ENCODE measurements around the gene AZI2. TPM values are rescaled to one million over a fixed set of nuclear protein-coding genes. Genes with fewer than 3 reads are reported as not detected.
A peak's percentile ranks its signal among the peaks of the same experiment; 100 is the strongest.

The AZI2 gene
- total and polyA plus RNA-seq, 2 experiments from 2014 or later = 33.5 to 95.4 TPM

DNA sequence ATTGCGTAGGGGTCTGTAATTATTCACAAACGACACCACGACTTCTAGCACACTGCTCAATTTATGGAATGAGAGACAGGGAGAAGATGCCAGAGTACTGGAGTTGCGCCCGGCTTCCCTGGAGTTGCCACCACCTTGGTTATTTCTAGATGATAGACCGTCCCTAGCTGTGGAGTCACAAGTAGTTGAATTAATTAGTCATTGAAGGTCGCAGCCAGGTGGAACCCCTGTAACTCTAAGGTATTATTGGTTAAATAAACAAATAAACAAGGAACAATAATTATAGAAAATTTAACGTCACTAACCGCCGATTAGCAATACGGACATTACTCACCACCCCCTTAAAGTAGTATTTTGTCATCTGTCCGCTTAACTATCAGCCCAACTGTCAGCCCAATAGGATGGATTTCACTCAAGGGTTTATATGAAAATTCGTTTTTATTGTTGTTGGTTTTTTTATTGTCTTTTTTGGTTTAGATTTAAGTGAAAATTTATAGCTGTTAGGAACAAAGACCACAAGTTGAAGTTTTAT, 911 bp upstream of the AZI2 start:
- no peaks in the 10 kb centered on the region for H3K9me3 ChIP-seq (ENCODE audit: low read depth)
- H2AFZ ChIP-seq = peak overlapping the region; percentile 82
- H3K27me3 ChIP-seq (replicated peaks; ENCODE audit: insufficient read depth) = no peaks in the 10 kb centered on the region
- no peak for TF ChIP-seq EZH2 (IDR thresholded peaks at IDR 0.05; ENCODE audit: insufficient read depth, poor library complexity, severe bottlenecking)
- peak; percentile 72 for DNase-seq
- no peaks in the 10 kb centered on the region for H3K9me2 ChIP-seq (ENCODE audit: insufficient read depth)
- WGBS, 2 experiments (ENCODE audit: low coverage in 1 of 2, low lambda C conversion rate in 2 of 2, missing lambda C conversion rate in 2 of 2) = 3 to 5% methylated on average over 13 of the region's 13 CpGs
- H3K79me2 ChIP-seq (ENCODE audit: insufficient read depth) = peaks cover 74% of the 10 kb centered on the region
- H3K9ac ChIP-seq = peak overlapping the region; percentile 99
- H3K27ac ChIP-seq = peak overlapping the region; percentile 100
- H3K4me2 ChIP-seq (ENCODE audit: unreplicated experiment) = peak overlapping the region; percentile 99
- in situ Hi-C loops (cut with MboI) = no loop called here
- no peaks in the 10 kb centered on the region for H4K20me1 ChIP-seq (ENCODE audit: insufficient read depth)
- H3K4me1 ChIP-seq (ENCODE audit: insufficient read depth) = peaks cover 37% of the 10 kb centered on the region
- H3F3A ChIP-seq (ENCODE audit: insufficient read depth) = peaks cover 12% of the 10 kb centered on the region; the same call in 1 of the 2 replicates
- H3K36me3 ChIP-seq (ENCODE audit: low read depth) = peaks cover 16% of the 10 kb centered on the region; the same call in 1 of the 2 replicates
- peak overlapping the region; percentile 88 for H3K4me3 ChIP-seq

DNA sequence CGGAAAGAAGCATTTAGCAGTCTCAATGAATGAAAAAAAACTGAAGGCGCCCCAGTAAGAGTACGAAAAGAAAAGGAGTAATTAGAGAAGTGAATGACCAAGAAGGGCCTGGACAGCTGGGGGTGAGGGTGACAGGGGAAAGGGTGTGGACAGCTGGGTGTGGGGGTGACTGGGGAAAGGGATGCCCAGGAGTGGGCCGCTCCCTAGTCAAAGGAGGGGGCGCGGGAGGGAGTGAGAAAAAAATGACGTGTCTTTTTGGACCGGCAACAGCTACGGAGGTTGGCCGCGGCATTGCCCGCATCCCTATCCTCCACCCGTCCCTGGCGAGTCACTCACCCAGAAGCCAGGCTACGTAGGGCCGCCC, 377 bp downstream of the AZI2 start:
- peak overlapping the region; percentile 82 for H2AFZ ChIP-seq
- H3K36me3 ChIP-seq (ENCODE audit: low read depth) = 0 out of 2 replicates have a peak, but pooled peaks cover 8% of the 10 kb centered on the region
- H3K4me2 ChIP-seq (ENCODE audit: unreplicated experiment) = peak overlapping the region; percentile 99
- peaks cover 41% of the 10 kb centered on the region for H3K4me1 ChIP-seq (ENCODE audit: insufficient read depth)
- in situ Hi-C loops (cut with MboI) = no loop called here
- no peaks in the 10 kb centered on the region for H3K9me3 ChIP-seq (ENCODE audit: low read depth)
- H3K9ac ChIP-seq = peak overlapping the region; percentile 99
- H4K20me1 ChIP-seq (ENCODE audit: insufficient read depth) = no peaks in the 10 kb centered on the region
- peaks cover 12% of the 10 kb centered on the region; the same call in 1 of the 2 replicates for H3F3A ChIP-seq (ENCODE audit: insufficient read depth)
- peak overlapping the region; percentile 100 for H3K27ac ChIP-seq
- H3K27me3 ChIP-seq (replicated peaks; ENCODE audit: insufficient read depth) = no peaks in the 10 kb centered on the region
- peak overlapping the region; percentile 88 for H3K4me3 ChIP-seq
- H3K9me2 ChIP-seq (ENCODE audit: insufficient read depth) = no peaks in the 10 kb centered on the region
- peaks cover 83% of the 10 kb centered on the region for H3K79me2 ChIP-seq (ENCODE audit: insufficient read depth)
- TF ChIP-seq EZH2 (IDR thresholded peaks at IDR 0.05; ENCODE audit: insufficient read depth, poor library complexity, severe bottlenecking) (no peak), EZH2phosphoT487 (IDR thresholded peaks at IDR 0.05; ENCODE audit: insufficient read depth, low read depth) (no peak)
- WGBS, 2 experiments (ENCODE audit: low coverage in 1 of 2, low lambda C conversion rate in 2 of 2, missing lambda C conversion rate in 2 of 2) = 0 to 2% methylated on average over 16 of the region's 16 CpGs
- DNase-seq = peak; percentile 98

DNA sequence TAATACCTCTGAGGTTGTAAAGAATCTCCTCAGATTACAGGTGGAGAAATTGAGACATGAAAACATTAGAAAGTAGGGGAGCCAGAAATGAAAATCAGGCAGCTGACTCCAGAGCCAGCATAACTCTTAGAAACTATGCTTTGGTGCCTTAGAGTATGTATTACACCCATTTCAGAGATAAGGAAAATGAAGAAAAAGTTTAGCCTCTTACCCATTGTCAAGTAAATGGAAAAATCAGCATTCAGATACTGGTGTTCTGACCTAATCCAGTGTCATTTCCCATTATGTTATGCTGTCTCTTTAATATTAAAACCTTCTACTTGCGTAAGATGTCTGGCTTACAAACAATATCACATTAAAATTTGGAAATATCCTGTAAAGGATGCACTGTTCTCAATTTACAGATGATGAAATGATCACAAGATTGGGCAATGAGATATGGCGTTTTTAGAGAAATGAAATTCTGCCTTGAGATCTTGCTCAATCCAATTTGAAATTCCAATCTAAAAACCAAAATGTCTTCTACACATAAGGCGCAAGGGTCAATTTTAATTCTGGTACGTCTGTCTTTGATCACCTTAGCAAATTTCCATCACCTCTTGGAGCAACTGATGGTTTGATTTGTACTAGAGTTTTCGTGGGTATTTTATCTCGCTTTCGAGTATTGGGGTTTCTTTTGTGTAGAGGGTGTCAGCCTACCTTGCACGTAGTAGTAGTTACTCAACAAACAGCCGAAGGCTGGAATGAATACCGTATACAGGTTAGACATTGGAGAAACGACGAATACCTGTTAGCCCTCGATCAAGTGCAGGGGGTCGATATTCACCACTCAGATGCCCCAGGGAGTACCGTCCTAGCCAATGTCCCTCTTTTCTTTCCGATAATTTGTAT, 1.0 kb downstream of the AZI2 start:
- Histone ChIP-seq H3K9me2 (ENCODE audit: insufficient read depth) (no peaks in the 10 kb centered on the region), H4K20me1 (ENCODE audit: insufficient read depth) (no peaks in the 10 kb centered on the region), H3K4me3 (peak overlapping the region; percentile 88), H3K4me1 (ENCODE audit: insufficient read depth) (peaks cover 47% of the 10 kb centered on the region), H3K4me2 (ENCODE audit: unreplicated experiment) (peak overlapping the region; percentile 99), H3K79me2 (ENCODE audit: insufficient read depth) (peaks cover 86% of the 10 kb centered on the region), H3K9ac (peak overlapping the region; percentile 99), H2AFZ (peak overlapping the region; percentile 82), H3K27me3 (replicated peaks; ENCODE audit: insufficient read depth) (no peaks in the 10 kb centered on the region), H3K36me3 (ENCODE audit: low read depth) (0 out of 2 replicates have a peak, but pooled peaks cover 5% of the 10 kb centered on the region), H3K9me3 (ENCODE audit: low read depth) (no peaks in the 10 kb centered on the region), H3F3A (ENCODE audit: insufficient read depth) (peaks cover 17% of the 10 kb centered on the region), H3K27ac (peak overlapping the region; percentile 100)
- 7 to 9% methylated on average over 16 of the region's 16 CpGs for WGBS, 2 experiments (ENCODE audit: low coverage in 1 of 2, low lambda C conversion rate in 2 of 2, missing lambda C conversion rate in 2 of 2)
- TF ChIP-seq EZH2 (IDR thresholded peaks at IDR 0.05; ENCODE audit: insufficient read depth, poor library complexity, severe bottlenecking) (no peak), EZH2phosphoT487 (IDR thresholded peaks at IDR 0.05; ENCODE audit: insufficient read depth, low read depth) (no peak)
- DNase-seq = peak; percentile 76
- in situ Hi-C loops (cut with MboI) = no loop called here

DNA sequence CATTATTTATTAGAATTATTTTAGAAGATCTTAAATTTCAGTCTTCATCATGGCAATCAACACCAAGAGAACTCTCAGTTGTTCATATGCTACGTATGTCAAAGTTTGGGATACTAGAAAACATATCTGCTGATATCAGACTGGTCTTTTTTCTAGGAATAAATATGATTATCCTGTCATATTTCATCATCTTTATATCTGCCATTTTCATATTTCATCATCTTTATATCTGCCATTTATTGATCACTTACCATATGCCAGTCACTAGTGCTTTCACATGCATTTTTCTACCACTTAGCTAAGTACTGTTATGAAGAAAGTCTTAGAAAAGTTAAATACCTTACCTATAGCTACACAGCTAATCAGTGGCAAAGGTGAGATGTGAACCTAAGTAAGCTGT, 2.9 kb downstream of the AZI2 start:
- Histone ChIP-seq H3K4me2 (ENCODE audit: unreplicated experiment) (peak overlapping the region; percentile 99), H3K9me3 (ENCODE audit: low read depth) (no peaks in the 10 kb centered on the region), H4K20me1 (ENCODE audit: insufficient read depth) (no peaks in the 10 kb centered on the region), H3K9ac (no peak overlapping the region), H2AFZ (no peak overlapping the region), H3F3A (ENCODE audit: insufficient read depth) (peaks cover 30% of the 10 kb centered on the region), H3K27me3 (replicated peaks; ENCODE audit: insufficient read depth) (no peaks in the 10 kb centered on the region), H3K36me3 (ENCODE audit: low read depth) (no peaks in the 10 kb centered on the region), H3K4me3 (peak overlapping the region; percentile 88), H3K9me2 (ENCODE audit: insufficient read depth) (no peaks in the 10 kb centered on the region), H3K79me2 (ENCODE audit: insufficient read depth) (peaks cover 82% of the 10 kb centered on the region), H3K4me1 (ENCODE audit: insufficient read depth) (peaks cover 61% of the 10 kb centered on the region), H3K27ac (no peak overlapping the region)
- no peak for DNase-seq
- TF ChIP-seq EZH2 (IDR thresholded peaks at IDR 0.05; ENCODE audit: insufficient read depth, poor library complexity, severe bottlenecking) (no peak), EZH2phosphoT487 (IDR thresholded peaks at IDR 0.05; ENCODE audit: insufficient read depth, low read depth) (no peak)
- WGBS, 2 experiments (ENCODE audit: low coverage in 1 of 2, low lambda C conversion rate in 2 of 2, missing lambda C conversion rate in 2 of 2) = 95 to 100% methylated on average over 1 of the region's 1 CpG
- in situ Hi-C loops (cut with MboI) = no loop called here
